CD4-positive, alpha-beta T cell treated with Interferon gamma for 1 hour (primary cell): Measurements from ENCODE around the gene SGSM1.
"Not testable (repeated sequence)": the region's sequence is repeated elsewhere in the genome, so short reads cannot be mapped to it uniquely, and the experiment has no call there.

ENCODE experiments used
- DNase-seq: peaks from one replicate; pipeline ENCODE4 v3.0.0-alpha.2; 2020

The SGSM1 gene

GRCh38 chr22:24809331-24809730 is 3.3 kb downstream of the SGSM1 start:
- no peak for DNase-seq

GRCh38 chr22:24810043-24810749 is 4.2 kb downstream of the SGSM1 start:
- DNase-seq = no peak

- no peak for DNase-seq
These were observed 7.2 kb downstream of the SGSM1 start for GRCh38 chr22:24812950-24813775.

GRCh38 chr22:24813861-24814770 is 8.1 kb downstream of the SGSM1 start:
- no peak for DNase-seq

GRCh38 chr22:24816806-24817205 is 10.8 kb downstream of the SGSM1 start:
- no peak for DNase-seq

- DNase-seq = no peak
These were observed 13.5 kb downstream of the SGSM1 start for GRCh38 chr22:24819487-24819886.

- no peak for DNase-seq
These were observed 14.0 kb downstream of the SGSM1 start for GRCh38 chr22:24819911-24820461.

GRCh38 chr22:24822471-24822870 is 16.5 kb downstream of the SGSM1 start:
- no peak for DNase-seq

GRCh38 chr22:24823787-24824186 is 17.8 kb downstream of the SGSM1 start:
- DNase-seq = no peak

GRCh38 chr22:24824250-24824649 is 18.2 kb downstream of the SGSM1 start:
- DNase-seq = no peak

- no peak for DNase-seq
These were observed 18.9 kb downstream of the SGSM1 start for GRCh38 chr22:24824915-24825314.

- no peak for DNase-seq
These were observed 20.8 kb downstream of the SGSM1 start for GRCh38 chr22:24826710-24827285.

GRCh38 chr22:24827296-24827695 is 21.3 kb downstream of the SGSM1 start:
- no peak for DNase-seq

- no peak for DNase-seq
These were observed 24.4 kb downstream of the SGSM1 start for GRCh38 chr22:24830205-24830979.

GRCh38 chr22:24831687-24832086 is 25.7 kb downstream of the SGSM1 start:
- no peak for DNase-seq

- DNase-seq = no peak
These were observed 28.0 kb downstream of the SGSM1 start for GRCh38 chr22:24833881-24834495.

- no peak for DNase-seq
These were observed 29.0 kb downstream of the SGSM1 start for GRCh38 chr22:24834845-24835570.

- no peak for DNase-seq
These were observed 30.3 kb downstream of the SGSM1 start for GRCh38 chr22:24836282-24836681.

GRCh38 chr22:24837517-24837916 is 31.5 kb downstream of the SGSM1 start:
- not testable (repeated sequence) for DNase-seq

- no peak for DNase-seq
These were observed 35.2 kb downstream of the SGSM1 start for GRCh38 chr22:24841261-24841660.

GRCh38 chr22:24843048-24843447 is 37.0 kb downstream of the SGSM1 start:
- no peak for DNase-seq
